Activated CD4-positive, alpha-beta memory T cell treated with anti-CD3 and anti-CD28 coated beads for 36 hours (primary cell): ENCODE data around the gene ALOX5. TPM values are rescaled to one million over a fixed set of nuclear protein-coding genes. Genes with fewer than 3 reads are reported as not detected.
"Not testable (repeated sequence)": the region's sequence is repeated elsewhere in the genome, so short reads cannot be mapped to it uniquely, and the experiment has no call there.

Source experiments
- CTCF ChIA-PET: fragments of 350-600 bp; sonication (Branson Sonifier 250); formaldehyde crosslinking; loops from one replicate; lab custom pipeline; 2021; ENCODE audit warnings: antibody characterized with exemption, inconsistent platforms; lab: Charles Lee
- POLR2A ChIA-PET: fragments of 350-600 bp; sonication (Branson Sonifier 250); formaldehyde crosslinking; loops from one replicate; lab custom pipeline; 2021; ENCODE audit warnings: antibody characterized with exemption; lab: Charles Lee
- DNase-seq: peaks from one replicate; pipeline ENCODE4 v3.0.0-alpha.2; 2020
- H3K27ac Mint-ChIP-seq: one replicate; pipeline ENCODE4 v1.8.0; 2021; ENCODE audit warnings: mixed read lengths
- H3K27me3 Mint-ChIP-seq: one replicate; pipeline ENCODE4 v1.8.0; 2021; ENCODE audit warnings: mixed read lengths
- H3K36me3 Mint-ChIP-seq: one replicate; pipeline ENCODE4 v1.8.0; 2021; ENCODE audit warnings: mixed read lengths
- H3K4me1 Mint-ChIP-seq: one replicate; pipeline ENCODE4 v1.8.0; 2021; ENCODE audit warnings: low read depth, mixed read lengths
- H3K4me3 Mint-ChIP-seq: one replicate; pipeline ENCODE4 v1.8.0; 2021; ENCODE audit warnings: mild to moderate bottlenecking, mixed read lengths
- H3K9me3 Mint-ChIP-seq: one replicate; pipeline ENCODE4 v1.8.0; 2021; ENCODE audit warnings: mixed read lengths
- intact Hi-C: fragments of 100-400 bp; cut with micrococcal nuclease; formaldehyde crosslinking; loops from one replicate; pipeline ENCODE4 v1.15.1; 2023
- total RNA-seq, 2 experiments: library from RNA; stranded (reverse); gene quantifications; one replicate each; pipeline ENCODE4 v1.2.3, GENCODE V29; 2021

Gene ALOX5
- total RNA-seq, 2 experiments from 2014 or later = 1.1 to 1.3 TPM

- no peak for DNase-seq
- ChIA-PET POLR2A (no interaction called here), CTCF (interaction anchor here (1.0 kb wide), 1 partner anchor 222 kb away, joined by 3 read pairs; no protein-coding TSS in a partner anchor)
- Mint-ChIP-seq H3K9me3 (peaks cover 9% of the 10 kb centered on the region), H3K4me3 (no peak overlapping the region), H3K27me3 (no peaks in the 10 kb centered on the region), H3K27ac (no peak overlapping the region), H3K4me1 (peaks cover 21% of the 10 kb centered on the region), H3K36me3 (peaks cover 5% of the 10 kb centered on the region)
- intact Hi-C loops = loop anchor here (2.0 to 10.0 kb wide), 2 partner anchors 467 to 557 kb away; partner anchors contain the start of gene ZNF22
Observed at GRCh38 chr10:45471531-45472310, 97.7 kb downstream of the ALOX5 start.

DNA sequence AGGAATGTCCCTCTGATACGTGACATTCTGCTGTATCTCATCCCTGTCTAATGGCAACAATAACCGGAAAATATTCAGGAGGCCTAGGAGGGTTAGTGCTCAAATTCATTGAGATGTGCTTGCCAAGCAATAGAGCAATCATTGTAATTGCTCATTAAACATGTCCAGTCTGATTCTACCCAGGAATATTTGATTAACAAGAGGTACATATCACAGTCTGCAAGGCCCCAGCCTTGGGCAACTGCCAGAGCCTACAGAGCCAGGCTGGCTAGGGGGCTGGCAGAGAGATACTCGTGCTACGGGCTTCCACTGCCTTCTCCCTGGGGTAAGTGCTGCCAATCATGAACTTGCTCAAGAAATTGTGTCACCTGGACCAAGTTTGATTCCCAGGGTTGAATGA lies 99.1 kb downstream of the ALOX5 start:
- DNase-seq = no peak
- intact Hi-C loops = loop anchor here (10.0 kb wide), 1 partner anchor 468 kb away; the partner anchor contains the start of gene ZNF22

DNA sequence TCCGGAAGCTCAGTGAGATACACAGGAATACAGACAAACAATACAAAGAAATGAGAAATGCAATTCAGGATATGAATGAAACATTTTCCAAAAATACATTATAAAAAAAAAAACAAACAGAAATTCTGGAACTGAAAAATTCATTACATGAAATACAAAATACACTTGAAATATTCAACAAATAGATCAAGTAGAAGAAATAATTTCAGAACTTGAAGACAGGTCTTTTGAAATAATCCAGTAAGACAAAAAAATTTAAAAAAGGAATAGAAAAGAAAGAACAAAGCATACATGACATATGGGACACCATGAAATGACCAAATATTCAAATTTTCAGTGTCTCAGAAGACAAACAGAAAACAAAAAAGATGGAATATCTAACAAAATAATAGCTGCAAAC lies 102.5 kb downstream of the ALOX5 start:
- Mint-ChIP-seq H3K9me3 (peaks cover 45% of the 10 kb centered on the region), H3K4me3 (no peak overlapping the region), H3K36me3 (peaks cover 41% of the 10 kb centered on the region), H3K4me1 (peaks cover 7% of the 10 kb centered on the region), H3K27me3 (no peaks in the 10 kb centered on the region), H3K27ac (no peak overlapping the region)
- ChIA-PET CTCF (no interaction called here), POLR2A (no interaction called here)
- DNase-seq = no peak
- intact Hi-C loops = loop anchor here (10.0 kb wide), 1 partner anchor 472 kb away; the partner anchor contains the start of gene ZNF22

More for the DNA sequence above, 99.1 kb downstream of the ALOX5 start:
- Mint-ChIP-seq H3K4me1 (peaks cover 21% of the 10 kb centered on the region), H3K9me3 (peaks cover 23% of the 10 kb centered on the region), H3K4me3 (no peak overlapping the region), H3K36me3 (peaks cover 13% of the 10 kb centered on the region), H3K27ac (no peak overlapping the region), H3K27me3 (no peaks in the 10 kb centered on the region)
- ChIA-PET CTCF (no interaction called here), POLR2A (no interaction called here)

- intact Hi-C loops = no loop called here
- ChIA-PET CTCF (no interaction called here), POLR2A (no interaction called here)
- Mint-ChIP-seq H3K27me3 (no peaks in the 10 kb centered on the region), H3K4me3 (no peak overlapping the region), H3K9me3 (peaks cover 46% of the 10 kb centered on the region), H3K4me1 (no peaks in the 10 kb centered on the region), H3K36me3 (peaks cover 54% of the 10 kb centered on the region), H3K27ac (no peak overlapping the region)
- no peak for DNase-seq
Observed at GRCh38 chr10:45480294-45480693, 106.3 kb downstream of the ALOX5 start.

DNA sequence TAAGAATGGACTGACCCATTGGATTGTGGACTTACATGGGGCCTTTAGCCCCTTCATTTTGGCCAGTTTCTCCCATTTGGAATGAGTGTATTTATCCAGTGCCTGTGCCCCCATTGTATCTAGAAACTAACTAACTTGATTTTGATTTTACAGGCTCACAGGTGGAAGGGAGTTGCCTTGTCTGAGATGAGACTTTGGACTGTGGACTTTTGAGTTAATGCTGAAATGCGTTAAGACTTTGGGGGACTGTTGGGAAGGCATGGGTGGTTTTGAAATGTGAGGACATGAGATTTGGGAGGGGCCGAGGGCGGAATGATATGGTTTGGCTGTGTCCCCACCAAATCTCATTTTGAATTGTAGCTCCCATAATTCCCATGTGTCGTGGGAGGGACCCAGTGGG lies 107.1 kb downstream of the ALOX5 start:
- DNase-seq, H3K27me3 Mint-ChIP-seq, CTCF ChIA-PET, H3K27ac Mint-ChIP-seq, POLR2A ChIA-PET, intact Hi-C loops, H3K4me1 Mint-ChIP-seq, H3K4me3 Mint-ChIP-seq: not testable (repeated sequence)
- peaks cover 42% of the 10 kb centered on the region for H3K9me3 Mint-ChIP-seq
- peaks cover 51% of the 10 kb centered on the region for H3K36me3 Mint-ChIP-seq

- Mint-ChIP-seq H3K4me3 (no peak overlapping the region), H3K27me3 (no peaks in the 10 kb centered on the region), H3K36me3 (peaks cover 49% of the 10 kb centered on the region), H3K4me1 (no peaks in the 10 kb centered on the region), H3K27ac (no peak overlapping the region), H3K9me3 (peaks cover 24% of the 10 kb centered on the region)
- DNase-seq = no peak
- POLR2A ChIA-PET = no interaction called here
- intact Hi-C loops = no loop called here
- CTCF ChIA-PET = no interaction called here
Observed at GRCh38 chr10:45483002-45483401, 109.0 kb downstream of the ALOX5 start.

DNA sequence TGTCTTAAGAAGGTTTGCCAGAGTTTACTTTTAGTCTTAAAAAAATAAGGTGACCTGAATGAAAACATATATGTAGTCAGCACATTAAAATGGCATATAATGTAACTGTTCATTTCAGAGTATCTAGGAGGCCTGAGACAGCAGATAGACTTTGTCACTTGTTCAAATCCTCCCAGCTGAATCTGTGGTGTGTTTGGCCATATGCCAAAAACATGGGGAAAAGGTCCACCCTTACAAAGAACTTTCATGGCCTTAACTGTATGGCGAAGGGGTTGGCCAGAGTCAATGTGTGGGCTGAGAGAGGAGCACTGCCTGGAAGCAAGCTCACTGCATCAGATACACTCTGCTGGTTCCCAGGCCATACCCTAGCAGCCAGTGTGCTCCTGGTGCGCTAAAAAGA lies 113.7 kb downstream of the ALOX5 start:
- H3K9me3 Mint-ChIP-seq = no peaks in the 10 kb centered on the region
- no peaks in the 10 kb centered on the region for H3K27me3 Mint-ChIP-seq
- intact Hi-C loops = no loop called here
- CTCF ChIA-PET = no interaction called here
- DNase-seq = no peak
- no peaks in the 10 kb centered on the region for H3K4me1 Mint-ChIP-seq
- H3K27ac Mint-ChIP-seq = no peak overlapping the region
- H3K36me3 Mint-ChIP-seq = peaks cover 26% of the 10 kb centered on the region
- H3K4me3 Mint-ChIP-seq = no peak overlapping the region
- POLR2A ChIA-PET = no interaction called here

DNA sequence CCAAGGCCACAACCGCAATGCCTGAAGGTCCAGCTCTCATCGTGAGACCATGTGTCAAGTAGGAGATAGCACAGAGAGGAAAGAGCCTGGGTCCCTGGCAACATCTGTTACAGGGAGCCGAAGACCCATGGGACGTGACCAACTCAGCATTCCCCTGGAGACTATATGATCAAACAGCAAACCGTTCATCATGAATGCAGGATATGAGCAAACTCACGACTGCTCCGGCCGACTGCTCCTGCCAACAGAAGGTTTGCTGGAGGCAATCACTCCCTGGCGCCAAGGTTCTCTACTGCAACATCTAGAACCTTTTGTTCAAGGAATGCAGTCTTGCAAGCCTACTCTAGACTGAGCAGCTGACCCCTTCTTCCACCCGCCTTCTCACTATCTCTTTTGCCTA lies 114.3 kb downstream of the ALOX5 start:
- Mint-ChIP-seq H3K9me3 (no peaks in the 10 kb centered on the region), H3K4me1 (no peaks in the 10 kb centered on the region), H3K27ac (no peak overlapping the region), H3K27me3 (no peaks in the 10 kb centered on the region), H3K36me3 (peaks cover 23% of the 10 kb centered on the region), H3K4me3 (no peak overlapping the region)
- ChIA-PET CTCF (no interaction called here), POLR2A (no interaction called here)
- intact Hi-C loops = no loop called here
- no peak for DNase-seq

- H3K4me3 Mint-ChIP-seq = no peak overlapping the region
- peaks cover under 1% of the 10 kb centered on the region for H3K9me3 Mint-ChIP-seq
- ChIA-PET POLR2A (no interaction called here), CTCF (no interaction called here)
- DNase-seq = no peak
- intact Hi-C loops = no loop called here
- H3K36me3 Mint-ChIP-seq = peaks cover 19% of the 10 kb centered on the region
- peaks cover 4% of the 10 kb centered on the region for H3K4me1 Mint-ChIP-seq
- H3K27ac Mint-ChIP-seq = no peak overlapping the region
- no peaks in the 10 kb centered on the region for H3K27me3 Mint-ChIP-seq
Observed at GRCh38 chr10:45490277-45490676, 116.3 kb downstream of the ALOX5 start.

- no peak overlapping the region for H3K27ac Mint-ChIP-seq
- H3K9me3 Mint-ChIP-seq = peaks cover 8% of the 10 kb centered on the region
- intact Hi-C loops = no loop called here
- no peaks in the 10 kb centered on the region for H3K27me3 Mint-ChIP-seq
- peaks cover 23% of the 10 kb centered on the region for H3K36me3 Mint-ChIP-seq
- POLR2A ChIA-PET = no interaction called here
- no peak overlapping the region for H3K4me3 Mint-ChIP-seq
- peaks cover 6% of the 10 kb centered on the region for H3K4me1 Mint-ChIP-seq
- DNase-seq = no peak
- CTCF ChIA-PET = no interaction called here
Observed at GRCh38 chr10:45491061-45491460, 117.0 kb downstream of the ALOX5 start.

Other genes starting within 250 kb of the ALOX5 start
- gene OR13A1, start 58.6 kb upstream of the ALOX5 start, total RNA-seq = not detected